T-helper 9 cell (primary cell): ENCODE data around the gene ZBTB1.
"Not testable (repeated sequence)": the region's sequence is repeated elsewhere in the genome, so short reads cannot be mapped to it uniquely, and the experiment has no call there.

Experiments
- DNase-seq: peaks from one replicate; pipeline ENCODE4 v3.0.0-alpha.2; 2020

ZBTB1 gene

GRCh38 chr14:64569646-64570045, 65.1 kb downstream of the ZBTB1 start:
- DNase-seq, result not testable (repeated sequence)

GRCh38 chr14:64572386-64573104, 68.0 kb downstream of the ZBTB1 start:
- no peak for DNase-seq

DNA sequence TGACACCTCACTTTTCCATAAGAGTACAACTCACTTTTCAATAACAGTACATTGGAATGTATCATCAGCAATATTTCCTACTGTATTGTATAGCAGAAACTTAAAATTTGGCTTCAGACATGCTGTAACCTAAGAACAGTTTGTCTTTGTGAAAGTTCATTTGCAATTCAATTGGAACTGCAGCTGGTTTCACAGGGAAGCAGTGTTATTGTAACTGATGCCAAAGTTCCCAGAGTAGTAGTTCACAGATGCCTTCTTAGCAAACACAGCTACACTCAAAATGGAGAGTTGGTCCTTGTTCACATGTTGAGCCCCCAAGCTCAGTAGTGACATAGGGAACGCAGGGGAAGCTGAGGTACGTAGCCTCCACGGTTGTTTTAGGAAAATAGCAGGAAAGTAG, 68.5 kb downstream of the ZBTB1 start:
- no peak for DNase-seq
